ENCODE data around the gene MTX1. TPM values are rescaled to one million over a fixed set of nuclear protein-coding genes. Genes with fewer than 3 reads are reported as not detected.

The MTX1 gene
- total and polyA plus RNA-seq, 2 experiments from 2014 or later = 77.7 to 106 TPM

GRCh38 chr1:155158991-155159390 lies 49.5 kb upstream of the MTX1 start:
- Mint-ChIP-seq H3K27ac (no peak overlapping the region), H3K4me3 (no peak overlapping the region), H3K4me1 (no peaks in the 10 kb centered on the region), H3K9me3 (peaks cover 3% of the 10 kb centered on the region; the same call in 2 of the 3 replicates), H3K36me3 (ENCODE audit: low read depth) (no peaks in the 10 kb centered on the region), H3K27me3 (ENCODE audit: insufficient read depth, low read depth, poor library complexity) (no peaks in the 10 kb centered on the region)
- DNase-seq (ENCODE audit: low spot score) (no peak), ATAC-seq (no peak)
- Histone ChIP-seq H3F3A (replicated peaks; ENCODE audit: low read depth) (no peaks in the 10 kb centered on the region), H3K27me3 (ENCODE audit: insufficient read depth) (no peaks in the 10 kb centered on the region), H3K4me2 (no peak overlapping the region), H3K79me2 (replicated peaks; ENCODE audit: insufficient read depth) (no peaks in the 10 kb centered on the region), H4K20me1 (replicated peaks; ENCODE audit: insufficient read depth) (no peaks in the 10 kb centered on the region), H2AFZ (no peak overlapping the region), H3K36me3 (ENCODE audit: insufficient read depth) (no peaks in the 10 kb centered on the region), H3K4me3 (no peak overlapping the region), H3K9me2 (ENCODE audit: insufficient read depth) (no peaks in the 10 kb centered on the region), H3K27ac (ENCODE audit: low read depth) (no peak overlapping the region), H3K4me1 (ENCODE audit: insufficient read depth) (no peaks in the 10 kb centered on the region)
- TF ChIP-seq STAT1 (IDR thresholded peaks at IDR 0.05; ENCODE audit: unreplicated experiment) (no peak), REST (IDR thresholded peaks at IDR 0.05; ENCODE audit: unreplicated experiment) (no peak), ETS1 (IDR thresholded peaks at IDR 0.05) (no peak), EZH2phosphoT487 (IDR thresholded peaks at IDR 0.05; ENCODE audit: unreplicated experiment) (no peak), EZH2 (IDR thresholded peaks at IDR 0.05; ENCODE audit: low read depth, unreplicated experiment) (no peak), ZNF331 (CRISPR knock-in tag; IDR thresholded peaks at IDR 0.05; ENCODE audit: low read depth) (no peak), POLR2AphosphoS5 (IDR thresholded peaks at IDR 0.05; ENCODE audit: low read depth) (no peak), ZNF114 (CRISPR knock-in tag; IDR thresholded peaks at IDR 0.05) (no peak), CREB1 (CRISPR knock-in tag; IDR thresholded peaks at IDR 0.05; ENCODE audit: low read depth) (no peak)
- TF ChIP-seq, protein P1, sequence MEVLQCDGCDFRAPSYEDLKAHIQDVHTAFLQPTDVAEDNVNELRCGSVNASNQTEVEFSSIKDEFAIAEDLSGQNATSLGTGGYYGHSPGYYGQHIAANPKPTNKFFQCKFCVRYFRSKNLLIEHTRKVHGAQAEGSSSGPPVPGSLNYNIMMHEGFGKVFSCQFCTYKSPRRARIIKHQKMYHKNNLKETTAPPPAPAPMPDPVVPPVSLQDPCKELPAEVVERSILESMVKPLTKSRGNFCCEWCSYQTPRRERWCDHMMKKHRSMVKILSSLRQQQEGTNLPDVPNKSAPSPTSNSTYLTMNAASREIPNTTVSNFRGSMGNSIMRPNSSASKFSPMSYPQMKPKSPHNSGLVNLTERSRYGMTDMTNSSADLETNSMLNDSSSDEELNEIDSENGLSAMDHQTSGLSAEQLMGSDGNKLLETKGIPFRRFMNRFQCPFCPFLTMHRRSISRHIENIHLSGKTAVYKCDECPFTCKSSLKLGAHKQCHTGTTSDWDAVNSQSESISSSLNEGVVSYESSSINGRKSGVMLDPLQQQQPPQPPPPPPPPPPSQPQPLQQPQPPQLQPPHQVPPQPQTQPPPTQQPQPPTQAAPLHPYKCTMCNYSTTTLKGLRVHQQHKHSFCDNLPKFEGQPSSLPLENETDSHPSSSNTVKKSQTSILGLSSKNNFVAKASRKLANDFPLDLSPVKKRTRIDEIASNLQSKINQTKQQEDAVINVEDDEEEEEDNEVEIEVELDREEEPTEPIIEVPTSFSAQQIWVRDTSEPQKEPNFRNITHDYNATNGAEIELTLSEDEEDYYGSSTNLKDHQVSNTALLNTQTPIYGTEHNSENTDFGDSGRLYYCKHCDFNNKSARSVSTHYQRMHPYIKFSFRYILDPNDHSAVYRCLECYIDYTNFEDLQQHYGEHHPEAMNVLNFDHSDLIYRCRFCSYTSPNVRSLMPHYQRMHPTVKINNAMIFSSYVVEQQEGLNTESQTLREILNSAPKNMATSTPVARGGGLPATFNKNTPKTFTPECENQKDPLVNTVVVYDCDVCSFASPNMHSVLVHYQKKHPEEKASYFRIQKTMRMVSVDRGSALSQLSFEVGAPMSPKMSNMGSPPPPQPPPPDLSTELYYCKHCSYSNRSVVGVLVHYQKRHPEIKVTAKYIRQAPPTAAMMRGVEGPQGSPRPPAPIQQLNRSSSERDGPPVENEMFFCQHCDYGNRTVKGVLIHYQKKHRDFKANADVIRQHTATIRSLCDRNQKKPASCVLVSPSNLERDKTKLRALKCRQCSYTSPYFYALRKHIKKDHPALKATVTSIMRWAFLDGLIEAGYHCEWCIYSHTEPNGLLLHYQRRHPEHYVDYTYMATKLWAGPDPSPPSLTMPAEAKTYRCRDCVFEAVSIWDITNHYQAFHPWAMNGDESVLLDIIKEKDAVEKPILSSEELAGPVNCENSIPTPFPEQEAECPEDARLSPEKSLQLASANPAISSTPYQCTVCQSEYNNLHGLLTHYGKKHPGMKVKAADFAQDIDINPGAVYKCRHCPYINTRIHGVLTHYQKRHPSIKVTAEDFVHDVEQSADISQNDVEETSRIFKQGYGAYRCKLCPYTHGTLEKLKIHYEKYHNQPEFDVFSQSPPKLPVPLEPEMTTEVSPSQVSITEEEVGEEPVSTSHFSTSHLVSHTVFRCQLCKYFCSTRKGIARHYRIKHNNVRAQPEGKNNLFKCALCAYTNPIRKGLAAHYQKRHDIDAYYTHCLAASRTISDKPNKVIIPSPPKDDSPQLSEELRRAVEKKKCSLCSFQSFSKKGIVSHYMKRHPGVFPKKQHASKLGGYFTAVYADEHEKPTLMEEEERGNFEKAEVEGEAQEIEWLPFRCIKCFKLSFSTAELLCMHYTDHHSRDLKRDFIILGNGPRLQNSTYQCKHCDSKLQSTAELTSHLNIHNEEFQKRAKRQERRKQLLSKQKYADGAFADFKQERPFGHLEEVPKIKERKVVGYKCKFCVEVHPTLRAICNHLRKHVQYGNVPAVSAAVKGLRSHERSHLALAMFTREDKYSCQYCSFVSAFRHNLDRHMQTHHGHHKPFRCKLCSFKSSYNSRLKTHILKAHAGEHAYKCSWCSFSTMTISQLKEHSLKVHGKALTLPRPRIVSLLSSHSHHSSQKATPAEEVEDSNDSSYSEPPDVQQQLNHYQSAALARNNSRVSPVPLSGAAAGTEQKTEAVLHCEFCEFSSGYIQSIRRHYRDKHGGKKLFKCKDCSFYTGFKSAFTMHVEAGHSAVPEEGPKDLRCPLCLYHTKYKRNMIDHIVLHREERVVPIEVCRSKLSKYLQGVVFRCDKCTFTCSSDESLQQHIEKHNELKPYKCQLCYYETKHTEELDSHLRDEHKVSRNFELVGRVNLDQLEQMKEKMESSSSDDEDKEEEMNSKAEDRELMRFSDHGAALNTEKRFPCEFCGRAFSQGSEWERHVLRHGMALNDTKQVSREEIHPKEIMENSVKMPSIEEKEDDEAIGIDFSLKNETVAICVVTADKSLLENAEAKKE (CRISPR knock-in tag; IDR thresholded peaks at IDR 0.05) = no peak
